H1 (cell line): ENCODE data around the gene ADAM21. TPM values are rescaled to one million over a fixed set of nuclear protein-coding genes. Genes with fewer than 3 reads are reported as not detected.

ENCODE experiments used
- CTCF ChIA-PET: fragments of 300-600 bp; sonication (Branson Sonifier 250); formaldehyde crosslinking; loops from one replicate; lab custom pipeline; 2021; ENCODE audit not compliant: partially characterized antibody; lab: Charles Lee
- POLR2A ChIA-PET: fragments of 300-600 bp; sonication (Branson Sonifier 250); formaldehyde crosslinking; loops from one replicate; lab custom pipeline; 2021; ENCODE audit warnings: inconsistent platforms; ENCODE audit not compliant: partially characterized antibody; lab: Charles Lee
- DNase-seq, 2 experiments: peaks; one replicate each; pipeline versions ENCODE4 v3.0.0 to v3.0.0-alpha.2; 2010 to 2022; ENCODE audit warnings: low spot score in 2 of 2, low read depth in 1 of 2, mixed read lengths in 1 of 2
- FAIRE-seq: peaks from 2 replicates; lab custom pipeline; 2011; peaks lifted over from hg19 to GRCh38; lab: Jason Lieb, UNC
- H2AFZ ChIP-seq: 2 replicates; pipeline ENCODE4 v1.8.1; 2012; ENCODE audit warnings: low read length, inconsistent platforms
- H2AK5ac ChIP-seq: 2 replicates; pipeline ENCODE4 v1.6.1; 2013; ENCODE audit warnings: low read depth, low read length
- H2BK120ac ChIP-seq: replicated peaks from 2 replicates; pipeline ENCODE3; 2013; ENCODE audit warnings: low read depth, low read length, inconsistent platforms
- H2BK12ac ChIP-seq: 2 replicates; pipeline ENCODE4 v1.6.1; 2013; ENCODE audit warnings: low read depth, low read length
- H2BK15ac ChIP-seq: 2 replicates; pipeline ENCODE4 v1.6.1; 2013; ENCODE audit warnings: low read length
- H2BK20ac ChIP-seq: 2 replicates; pipeline ENCODE4 v1.6.1; 2013; ENCODE audit warnings: low read length
- H2BK5ac ChIP-seq: 2 replicates; pipeline ENCODE4 v1.6.1; 2013; ENCODE audit warnings: low read depth, low read length
- H3K14ac ChIP-seq: 2 replicates; pipeline ENCODE4 v1.6.1; 2013; ENCODE audit warnings: inconsistent platforms; ENCODE audit not compliant: insufficient read length
- H3K18ac ChIP-seq: 2 replicates; pipeline ENCODE4 v1.6.1; 2013; ENCODE audit warnings: low read length; ENCODE audit errors: extremely low read depth
- H3K23ac ChIP-seq: 2 replicates; pipeline ENCODE4 v1.6.1; 2013; ENCODE audit warnings: inconsistent platforms; ENCODE audit not compliant: insufficient read length
- H3K23me2 ChIP-seq: 2 replicates; pipeline ENCODE4 v1.6.1; 2013; ENCODE audit warnings: low read depth, low read length
- H3K27ac ChIP-seq: 2 replicates; pipeline ENCODE4 v1.6.1; 2011; ENCODE audit warnings: low read depth, low read length, inconsistent platforms
- H3K27me3 ChIP-seq, 4 experiments: replicated peaks in 1 of 4; 1 replicate in 1 of 4; 2 replicates in 3 of 4; pipeline versions ENCODE4 v1.6.1 to v1.8.1; 2011 to 2013; ENCODE audit warnings: low read length in 3 of 4, mild to moderate bottlenecking in 3 of 4, inconsistent platforms in 2 of 4, mixed read lengths in 2 of 4, moderate library complexity in 1 of 4; ENCODE audit not compliant: control insufficient read depth in 3 of 4, insufficient read depth in 3 of 4; ENCODE audit errors: extremely low read depth in 1 of 4
- H3K36me3 ChIP-seq, 4 experiments: 2 replicates each; pipeline versions ENCODE4 v1.6.1 to v1.8.1; 2011 to 2013; ENCODE audit warnings: mild to moderate bottlenecking in 4 of 4, low read length in 3 of 4, moderate library complexity in 2 of 4, control low read depth in 1 of 4, inconsistent platforms in 1 of 4; ENCODE audit not compliant: insufficient read depth in 4 of 4, control insufficient read depth in 2 of 4
- H3K4ac ChIP-seq: replicated peaks from 2 replicates; pipeline ENCODE3; 2013; ENCODE audit warnings: low read length, low read depth, mixed read lengths, inconsistent platforms; ENCODE audit not compliant: insufficient read length
- H3K4me1 ChIP-seq, 4 experiments: replicated peaks in 1 of 4; 1 replicate in 1 of 4; 2 replicates in 3 of 4; pipeline versions ENCODE4 v1.6.1 to v1.8.1; 2011 to 2013; ENCODE audit warnings: low read length in 3 of 4, inconsistent platforms in 2 of 4, mixed read lengths in 1 of 4; ENCODE audit not compliant: insufficient read depth in 4 of 4, control insufficient read depth in 3 of 4
- H3K4me2 ChIP-seq, 2 experiments: 2 replicates each; pipeline versions ENCODE4 v1.6.1 to v1.8.1; 2011 to 2013; ENCODE audit warnings: low read depth in 2 of 2, low read length in 2 of 2, control low read depth in 1 of 2, inconsistent platforms in 1 of 2, mild to moderate bottlenecking in 1 of 2; ENCODE audit not compliant: insufficient read depth in 1 of 2
- H3K4me3 ChIP-seq, 4 experiments: fragments of 200-600, 300-600 bp in 1 of 4; sonication (generic), shearing (Covaris generic), sonication (Bioruptor Twin) in 1 of 4; 2 replicates each; pipeline versions ENCODE4 v1.5.1 to v1.8.1; 2011 to 2016; ENCODE audit warnings: low read length in 4 of 4, low read depth in 3 of 4, control low read depth in 2 of 4, inconsistent platforms in 2 of 4, mild to moderate bottlenecking in 2 of 4, mixed read lengths in 1 of 4, moderate library complexity in 1 of 4; ENCODE audit not compliant: insufficient read depth in 2 of 4; ENCODE audit errors: extremely low read depth in 1 of 4
- H3K56ac ChIP-seq: replicated peaks from 2 replicates; pipeline ENCODE3; 2013; ENCODE audit warnings: low read depth, mild to moderate bottlenecking, mixed read lengths, low read length, inconsistent platforms; ENCODE audit not compliant: insufficient read length
- H3K79me1 ChIP-seq: 2 replicates; pipeline ENCODE4 v1.6.1; 2013; ENCODE audit warnings: low read depth, low read length, control low read depth
- H3K79me2 ChIP-seq, 2 experiments: 2 replicates each; pipeline versions ENCODE4 v1.6.1 to v1.8.1; 2012 to 2013; ENCODE audit warnings: low read length in 2 of 2, mild to moderate bottlenecking in 2 of 2, inconsistent platforms in 1 of 2; ENCODE audit not compliant: insufficient read depth in 2 of 2, control insufficient read depth in 1 of 2
- H3K9ac ChIP-seq, 4 experiments: replicated peaks in 1 of 4; 1 replicate in 1 of 4; 2 replicates in 3 of 4; pipeline versions ENCODE4 v1.6.1 to v1.8.1; 2011 to 2013; ENCODE audit warnings: low read depth in 3 of 4, low read length in 3 of 4, control low read depth in 2 of 4, mild to moderate bottlenecking in 2 of 4, moderate library complexity in 2 of 4, inconsistent platforms in 1 of 4; ENCODE audit errors: extremely low read depth in 1 of 4
- H3K9me3 ChIP-seq, 2 experiments: 2 replicates each; pipeline versions ENCODE4 v1.6.1 to v1.8.1; 2012 to 2013; ENCODE audit warnings: mild to moderate bottlenecking in 2 of 2, moderate library complexity in 2 of 2, control low read depth in 1 of 2, inconsistent platforms in 1 of 2, low read depth in 1 of 2, low read length in 1 of 2, mixed read lengths in 1 of 2; ENCODE audit not compliant: insufficient read depth in 2 of 2
- H4K20me1 ChIP-seq, 2 experiments: replicated peaks in 1 of 2; 2 replicates each; pipeline versions ENCODE3 to v1.8.1; 2011 to 2013; ENCODE audit warnings: inconsistent platforms in 2 of 2, low read length in 2 of 2, mild to moderate bottlenecking in 1 of 2; ENCODE audit not compliant: insufficient read depth in 2 of 2, control insufficient read depth in 1 of 2
- H4K5ac ChIP-seq: 2 replicates; pipeline ENCODE4 v1.6.1; 2013; ENCODE audit warnings: low read length, low read depth, mixed read lengths, inconsistent platforms; ENCODE audit not compliant: insufficient read length
- H4K8ac ChIP-seq: 2 replicates; pipeline ENCODE4 v1.8.0; 2013; ENCODE audit warnings: mild to moderate bottlenecking, moderate library complexity, low read length, inconsistent platforms; ENCODE audit not compliant: insufficient read depth; ENCODE audit errors: extremely low read depth
- H4K91ac ChIP-seq: replicated peaks from 2 replicates; pipeline ENCODE3; 2013; ENCODE audit warnings: low read length, mixed read lengths, inconsistent platforms; ENCODE audit not compliant: insufficient read length
- BCL11A ChIP-seq, 2 experiments: IDR thresholded peaks; one replicate each; pipeline ENCODE4 v1.6.1; 2011; ENCODE audit warnings: low read depth in 2 of 2, low read length in 2 of 2, mild to moderate bottlenecking in 2 of 2
- RNF2 ChIP-seq: fragments of 200-900, 300-1000 bp; sonication (generic); IDR thresholded peaks from 2 replicates; pipeline ENCODE4 v1.7.1; 2016; ENCODE audit warnings: borderline replicate concordance, low read depth, mild to moderate bottlenecking, antibody characterized with exemption, low read length; ENCODE audit not compliant: poor library complexity, severe bottlenecking; ENCODE audit errors: missing control alignments
- polyA plus RNA-seq, 7 experiments: library from polyadenylated mRNA; depleted of rRNA in 3 of 7; stranded (reverse) in 5 of 7; unstranded in 2 of 7; fragments of >200 nt in 5 of 7; fragments of 200-250 nt in 2 of 7; gene quantifications; 1 replicate in 5 of 7; 2 replicates in 1 of 7; 4 replicates in 1 of 7; pipeline versions ENCODE4 v1.2.1 to v1.2.3, GENCODE V29; 2011 to 2013; ENCODE audit warnings: missing spikeins in 2 of 7, mixed read lengths in 2 of 7
- total RNA-seq: library from RNA; stranded (reverse); fragmentation: NEBNext Ultra II Directional; extraction: Animal tissue kit (Norgen Biotek cat#: 25700); gene quantifications from 2 replicates; pipeline ENCODE4 v1.2.1, GENCODE V29; 2021
- TF ChIP-seq, protein P1 (sequence below): IDR thresholded peaks from 2 replicates; pipeline ENCODE4 v1.6.1; 2012; ENCODE audit warnings: low read length, inconsistent platforms

The ADAM21 gene
- total and polyA plus RNA-seq, 2 of the 8 experiments (the other 6 are each of a cell fraction or from before 2014, with no cell fraction given): 0.09 TPM; not detected in 1

DNA sequence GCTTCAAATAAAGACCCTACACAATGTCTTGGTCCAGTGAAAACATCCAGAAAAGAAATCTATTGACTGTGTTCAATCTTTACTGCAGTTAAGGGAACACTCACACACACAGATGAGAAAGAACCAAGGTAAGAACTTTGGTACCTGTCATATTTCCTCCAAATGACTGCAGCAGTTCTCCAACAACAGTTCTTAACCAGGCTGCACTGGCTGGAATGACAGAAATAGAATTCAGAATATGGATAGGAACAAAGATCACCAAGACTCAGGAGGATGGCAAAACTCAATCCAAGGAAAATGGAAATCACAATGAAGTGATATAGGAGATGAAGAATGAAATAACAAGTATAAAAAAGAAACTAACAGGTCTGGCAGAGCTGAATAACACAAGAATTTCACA, 46.2 kb downstream of the ADAM21 start:
- Histone ChIP-seq H2BK5ac (no peak overlapping the region), H3K36me3 (no peaks in the 10 kb centered on the region), H3K79me2 (no peaks in the 10 kb centered on the region), H3K4me2 (no peak overlapping the region), H2AK5ac (no peak overlapping the region), H4K8ac (no peak overlapping the region), H3K4me1 (no peaks in the 10 kb centered on the region), H3K56ac (no peak overlapping the region), H3K9ac (no peak overlapping the region), H2BK12ac (no peak overlapping the region), H3K4me3 (no peak overlapping the region), H3K9me3 (peaks cover 5 to 13% of the 10 kb centered on the region in 2 experiments; a peak in 3 of 4 replicates), H3K23me2 (no peaks in the 10 kb centered on the region), H3K27ac (no peak overlapping the region), H2BK15ac (no peak overlapping the region), H2BK120ac (no peak overlapping the region), H3K27me3 (no peaks in the 10 kb centered on the region), H3K18ac (no peak overlapping the region), H2BK20ac (no peak overlapping the region), H4K5ac (no peak overlapping the region), H2AFZ (no peak overlapping the region), H4K20me1 (no peaks in the 10 kb centered on the region), H3K23ac (no peak overlapping the region), H4K91ac (no peak overlapping the region), H3K14ac (no peak overlapping the region), H3K79me1 (no peaks in the 10 kb centered on the region), H3K4ac (no peak overlapping the region)
- ChIA-PET CTCF (no interaction called here), POLR2A (no interaction called here)
- FAIRE-seq: no peak
- DNase-seq: no peak
- no peak for TF ChIP-seq BCL11A (IDR thresholded peaks at IDR 0.05; ENCODE audit: low read depth in 2 of 2, low read length in 2 of 2)
- TF ChIP-seq, protein P1, sequence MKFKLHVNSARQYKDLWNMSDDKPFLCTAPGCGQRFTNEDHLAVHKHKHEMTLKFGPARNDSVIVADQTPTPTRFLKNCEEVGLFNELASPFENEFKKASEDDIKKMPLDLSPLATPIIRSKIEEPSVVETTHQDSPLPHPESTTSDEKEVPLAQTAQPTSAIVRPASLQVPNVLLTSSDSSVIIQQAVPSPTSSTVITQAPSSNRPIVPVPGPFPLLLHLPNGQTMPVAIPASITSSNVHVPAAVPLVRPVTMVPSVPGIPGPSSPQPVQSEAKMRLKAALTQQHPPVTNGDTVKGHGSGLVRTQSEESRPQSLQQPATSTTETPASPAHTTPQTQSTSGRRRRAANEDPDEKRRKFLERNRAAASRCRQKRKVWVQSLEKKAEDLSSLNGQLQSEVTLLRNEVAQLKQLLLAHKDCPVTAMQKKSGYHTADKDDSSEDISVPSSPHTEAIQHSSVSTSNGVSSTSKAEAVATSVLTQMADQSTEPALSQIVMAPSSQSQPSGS: no peak
- no peak for TF ChIP-seq RNF2
